Activated T-cell treated with anti-CD3 and anti-CD28 coated beads, Interleukin-2, amount 50 U/mL, for 48 hours (primary cell): Measurements from ENCODE around the gene RAB10.
"Not testable (repeated sequence)": the region's sequence is repeated elsewhere in the genome, so short reads cannot be mapped to it uniquely, and the experiment has no call there.

Source experiments
- DNase-seq, 2 experiments: peaks; one replicate each; pipeline ENCODE4 v3.0.0-alpha.2; 2020

The RAB10 gene

DNA sequence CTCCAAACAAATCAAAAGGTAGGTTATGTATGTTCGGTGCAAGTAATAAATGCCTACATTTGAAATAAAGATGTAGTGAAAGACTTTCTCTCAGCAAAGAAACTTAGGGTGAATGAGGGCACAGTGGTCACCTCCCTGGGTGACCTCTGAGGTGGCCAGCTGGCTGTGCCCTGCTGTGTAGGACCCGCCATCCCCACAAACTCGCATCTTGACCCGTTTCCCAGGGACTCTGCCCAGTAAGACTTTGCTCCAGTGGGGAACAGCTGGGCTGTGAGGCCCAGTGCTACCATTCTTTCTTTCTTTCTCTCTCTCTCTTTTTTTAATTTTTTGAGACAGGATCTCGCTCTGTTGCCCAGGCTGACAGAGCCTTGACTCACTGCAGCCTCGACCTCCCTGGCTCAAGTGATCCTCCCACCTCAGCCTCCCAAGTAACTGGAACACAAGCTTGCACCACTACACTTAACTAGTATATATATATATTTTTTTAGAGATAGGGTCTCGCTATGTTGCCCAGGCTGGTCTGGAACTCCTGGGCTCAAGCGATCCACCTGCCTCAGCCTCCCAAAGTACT is 130.8 kb downstream of the RAB10 start:
- DNase-seq, result no peak

DNA sequence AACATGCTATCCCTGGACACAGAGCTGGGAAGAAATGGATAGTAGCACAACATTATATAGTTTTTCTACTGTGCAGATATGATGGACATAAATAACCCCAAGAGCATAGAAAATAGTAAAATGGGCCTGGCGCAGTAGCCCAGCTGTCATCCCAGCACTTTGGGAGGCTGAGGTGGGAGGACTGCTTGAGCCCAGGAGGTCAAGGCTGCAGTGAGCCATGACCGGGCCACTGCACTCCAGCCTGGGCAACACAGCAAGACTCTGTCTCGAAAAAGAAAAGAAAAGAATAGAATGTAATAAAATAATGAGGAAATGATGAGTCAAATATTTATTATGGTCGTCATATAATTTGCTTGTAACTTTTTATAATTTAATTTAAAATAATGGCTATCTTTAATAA is 131.5 kb downstream of the RAB10 start:
- DNase-seq, result no peak

- not testable (repeated sequence) for DNase-seq
Observed at GRCh38 chr2:26166541-26166940, 132.7 kb downstream of the RAB10 start.

DNA sequence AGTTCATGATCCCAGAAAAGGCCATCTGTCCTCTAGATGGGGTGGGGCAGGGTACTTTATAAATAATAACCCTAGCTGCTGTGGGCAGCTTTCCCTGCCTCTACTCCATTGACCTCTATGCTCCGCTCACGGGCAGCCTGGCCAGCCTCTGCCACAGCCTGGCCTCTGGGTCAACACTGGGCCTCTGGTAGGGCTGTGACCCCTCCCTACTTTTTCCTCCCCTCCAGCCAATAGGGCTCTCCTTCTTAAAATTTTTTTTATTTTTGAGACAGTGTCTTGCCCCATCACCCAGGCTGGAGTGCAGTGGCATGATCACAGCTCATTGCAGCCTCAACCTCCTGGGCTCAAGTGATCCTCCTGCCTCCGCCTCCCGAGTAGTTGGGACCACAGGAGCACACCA is 134.9 kb downstream of the RAB10 start:
- DNase-seq, result no peak

DNA sequence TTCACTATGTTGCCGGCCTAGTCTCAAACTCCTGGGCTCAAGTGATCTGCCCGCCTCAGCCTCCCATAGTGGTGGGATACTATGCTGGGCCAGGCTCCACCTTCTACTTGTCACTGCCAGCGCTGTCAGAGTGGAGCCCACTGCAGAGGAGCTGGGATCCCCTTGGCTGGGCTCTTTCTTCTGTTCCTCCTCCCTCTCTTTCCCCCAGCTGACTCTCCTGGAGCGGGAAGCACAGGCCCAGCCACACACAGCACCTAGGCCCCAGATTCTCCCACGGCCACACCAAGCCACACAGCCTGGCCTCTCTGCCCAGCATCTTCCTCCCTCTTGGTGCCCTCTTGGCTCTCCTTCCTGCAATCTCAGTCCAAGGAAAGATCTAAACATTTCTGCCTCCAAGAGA is 135.3 kb downstream of the RAB10 start:
- DNase-seq, result no peak

DNA sequence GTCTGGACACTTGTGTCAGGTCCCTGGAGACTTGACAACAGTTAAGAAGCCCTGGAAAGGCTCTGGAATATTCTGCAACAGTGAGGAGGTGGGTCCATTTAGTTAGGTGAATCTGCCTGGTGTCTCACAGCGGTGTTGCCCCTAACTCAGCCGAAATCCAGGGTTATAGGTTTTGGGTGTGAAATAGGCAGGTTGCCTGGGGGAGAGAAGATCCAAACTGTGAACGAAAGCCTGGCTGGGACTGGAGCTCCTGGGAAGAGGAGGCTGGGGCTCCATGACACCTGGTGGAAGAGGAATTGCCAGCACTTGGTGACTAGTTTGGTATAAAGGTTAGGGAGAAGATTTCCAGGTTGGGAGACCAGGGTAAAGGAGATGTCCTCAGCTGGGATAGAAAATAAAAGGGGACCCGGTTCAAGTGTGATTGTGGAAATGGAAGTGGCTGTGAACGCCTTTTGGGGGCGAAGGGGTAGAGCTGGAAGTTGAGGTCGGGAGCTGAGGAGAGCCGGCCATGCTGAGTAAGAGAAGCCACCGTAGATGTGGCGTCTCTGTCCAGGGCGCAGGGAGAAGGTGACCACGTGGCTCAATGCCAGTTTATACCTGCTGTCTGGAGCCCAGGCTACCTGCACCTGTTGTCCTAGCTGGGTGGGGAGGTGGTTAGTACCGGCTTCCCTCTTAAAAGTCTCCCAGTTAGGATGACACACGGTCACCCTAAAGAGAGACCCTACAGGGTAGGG is 136.0 kb downstream of the RAB10 start:
- no peak for DNase-seq

GRCh38 chr2:26170795-26171194 is 136.9 kb downstream of the RAB10 start:
- no peak for DNase-seq

GRCh38 chr2:26172189-26172870 is 138.4 kb downstream of the RAB10 start:
- DNase-seq, result no peak

DNA sequence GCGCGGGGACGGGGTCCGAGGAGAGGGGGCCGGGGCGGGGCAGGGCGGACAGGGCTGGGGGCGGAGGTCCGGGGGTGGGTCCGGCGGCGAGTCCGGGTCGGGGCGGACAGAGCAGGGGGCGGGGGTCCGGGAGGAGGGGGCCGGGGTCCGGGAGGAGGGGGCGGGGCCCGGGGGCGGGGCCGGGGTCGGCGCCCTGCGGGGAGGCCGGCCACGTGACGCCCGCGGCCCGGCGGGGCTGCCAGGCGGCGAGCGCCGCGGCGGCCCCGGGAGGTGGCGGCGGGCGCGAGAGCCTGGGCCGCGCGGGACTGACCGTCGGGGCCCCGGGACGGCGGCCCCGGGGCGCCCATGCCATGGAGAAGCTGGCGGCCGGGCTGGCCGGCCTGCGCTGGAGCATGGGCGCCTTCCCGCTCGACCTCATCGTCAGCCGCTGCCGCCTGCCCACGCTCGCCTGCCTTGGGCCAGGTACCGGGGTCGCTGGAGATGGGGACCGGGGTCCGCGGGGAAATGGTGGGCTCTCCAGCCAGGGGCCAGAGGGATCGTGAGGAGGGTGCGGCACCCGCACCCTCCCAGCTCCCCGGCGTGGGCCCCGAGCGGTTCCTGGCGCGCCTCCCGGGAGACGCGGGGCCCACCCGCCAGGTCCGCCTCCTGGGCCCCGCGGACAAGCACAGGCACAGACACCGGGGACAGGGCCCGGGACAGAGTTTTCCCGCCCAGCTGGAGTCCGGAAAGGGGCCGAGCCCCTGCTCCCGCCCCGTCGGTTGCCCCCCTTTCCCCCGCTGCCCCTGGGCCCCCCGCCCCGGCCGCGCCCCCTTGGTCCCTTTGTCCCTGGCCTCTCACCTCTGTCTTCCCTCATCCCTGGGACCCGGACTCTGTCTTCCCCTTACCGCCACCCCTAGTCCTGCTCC is 139.2 kb downstream of the RAB10 start, which contains the start of gene GAREM2:
Gene GAREM2 (plus strand): TSS at position 218 of the 905 bp plus-strand sequence. CDS start 133 bp downstream, at position 351.
- DNase-seq, result no peak

- DNase-seq, result no peak
Observed at GRCh38 chr2:26173776-26174482, 140.0 kb downstream of the RAB10 start.

GRCh38 chr2:26174691-26175465 is 141.0 kb downstream of the RAB10 start:
- no peak for DNase-seq

DNA sequence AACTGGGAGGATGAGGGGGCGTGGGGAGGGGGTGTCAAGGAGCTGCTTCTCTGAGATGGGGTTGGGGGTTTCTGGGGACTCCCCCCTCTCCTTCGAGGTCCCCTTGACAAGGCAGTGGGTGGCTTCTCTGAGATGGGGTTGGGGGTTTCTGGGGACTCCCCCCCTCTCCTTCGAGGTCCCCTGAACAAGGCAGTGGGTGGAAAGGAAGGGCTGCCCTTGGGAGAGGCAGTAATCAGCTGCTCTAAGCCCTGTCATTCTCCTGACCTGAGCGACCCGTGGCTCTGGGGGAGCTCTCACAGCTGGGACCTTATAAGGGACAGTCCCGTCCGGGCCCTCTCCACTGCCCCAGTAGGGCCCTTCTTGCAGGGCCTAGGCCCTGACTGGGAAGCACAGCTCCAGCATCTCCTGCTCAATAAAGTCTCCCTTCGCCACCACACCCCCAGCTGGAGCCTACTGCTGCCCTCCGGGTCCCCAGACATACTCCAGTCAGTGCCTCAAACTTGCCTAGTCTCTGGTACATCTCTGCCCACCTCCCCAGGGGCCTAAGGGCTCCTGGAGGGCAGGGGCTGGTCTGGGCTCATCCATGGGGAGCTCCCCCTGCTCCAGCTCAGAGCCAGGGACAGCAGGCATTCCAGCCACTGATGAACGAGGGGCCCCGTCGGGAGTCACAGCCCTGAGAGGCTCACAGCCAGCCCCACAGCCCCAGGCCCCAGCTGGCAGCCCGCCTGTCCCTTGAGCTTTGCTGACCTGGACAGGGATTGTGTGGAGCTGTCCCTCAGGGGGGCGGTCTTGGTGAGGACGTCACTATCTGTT is 141.8 kb downstream of the RAB10 start:
- DNase-seq, result no peak

GRCh38 chr2:26176279-26176615 is 142.4 kb downstream of the RAB10 start:
- DNase-seq, result no peak

DNA sequence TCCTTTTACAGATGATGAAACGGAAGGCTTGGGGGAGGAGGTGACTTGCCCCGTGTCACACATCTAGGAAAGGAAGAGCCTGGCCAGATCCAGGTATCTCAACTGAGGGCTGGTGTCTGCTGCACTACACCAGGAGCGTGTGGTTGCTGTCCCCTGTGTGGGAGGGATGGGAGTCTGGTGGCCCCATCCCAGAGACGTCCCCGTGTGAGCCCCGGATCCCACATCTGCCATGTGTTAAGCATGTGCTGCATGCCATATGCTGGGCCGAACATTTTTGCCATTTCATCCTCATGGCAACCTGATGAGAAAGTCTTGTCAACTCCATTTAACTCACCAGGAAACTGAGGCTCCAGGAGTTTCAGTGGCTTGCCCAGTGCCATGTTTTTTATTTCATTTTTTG is 143.2 kb downstream of the RAB10 start:
- no peak for DNase-seq

GRCh38 chr2:26178246-26178645 is 144.4 kb downstream of the RAB10 start:
- DNase-seq, result no peak

GRCh38 chr2:26178746-26179436 is 145.0 kb downstream of the RAB10 start:
- no peak for DNase-seq

- DNase-seq, result no peak
Observed at GRCh38 chr2:26179446-26179913, 145.6 kb downstream of the RAB10 start.

GRCh38 chr2:26182441-26182840 is 148.6 kb downstream of the RAB10 start:
- DNase-seq, result no peak

DNA sequence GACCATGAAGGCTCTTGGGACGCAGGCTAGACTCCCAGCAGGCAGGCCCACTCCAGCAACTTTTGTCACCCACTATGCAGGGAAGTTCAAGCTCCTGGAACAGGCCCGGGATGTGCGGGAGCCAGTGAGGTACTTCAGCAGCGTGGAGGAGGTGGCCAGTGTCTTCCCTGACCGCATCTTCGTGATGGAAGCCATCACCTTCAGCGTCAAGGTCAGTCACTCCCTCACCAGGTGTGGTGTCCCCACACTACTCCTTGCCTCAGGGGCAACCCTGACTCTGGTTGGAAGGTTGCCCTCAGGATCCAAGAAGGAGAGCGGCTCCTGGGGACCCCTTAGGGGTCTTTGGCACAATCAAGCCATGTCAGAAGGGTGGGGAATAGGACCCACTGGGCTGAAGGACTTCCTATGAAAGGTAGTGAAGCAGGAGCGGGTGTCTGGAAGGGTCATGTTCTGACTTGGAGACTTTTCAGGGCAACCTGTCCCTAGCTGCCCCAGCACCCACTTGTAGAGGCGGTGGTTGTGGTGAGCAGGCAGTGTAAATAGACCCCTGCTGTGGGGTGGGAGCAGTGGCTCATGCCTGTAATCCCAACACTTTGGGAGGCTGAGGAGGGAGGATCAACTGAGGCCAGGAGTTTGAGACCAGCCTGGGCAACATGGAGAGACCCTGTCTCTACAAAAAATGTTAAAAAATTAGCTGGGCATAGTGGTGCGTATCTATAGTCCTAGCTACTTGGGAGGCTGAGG is 149.2 kb downstream of the RAB10 start:
- DNase-seq, result no peak
